Astrocyte (in vitro differentiated cells and primary cell): Measurements from ENCODE around the gene S100P. TPM values are rescaled to one million over a fixed set of nuclear protein-coding genes. Genes with fewer than 3 reads are reported as not detected.

ENCODE experiments used
- DNase-seq: peaks from one replicate; pipeline ENCODE4 v3.0.0-alpha.2; 2010; ENCODE audit warnings: low read depth
- FAIRE-seq: peaks from 2 replicates; lab custom pipeline; 2011; peaks lifted over from hg19 to GRCh38; lab: Jason Lieb, UNC
- H2AFZ ChIP-seq: 2 replicates; pipeline ENCODE4 v1.6.0; 2012; ENCODE audit warnings: low read depth, low read length, inconsistent platforms
- H3K27ac ChIP-seq: 2 replicates; pipeline ENCODE4 v1.5.1; 2011; ENCODE audit warnings: low read depth, low read length, inconsistent platforms
- H3K27me3 ChIP-seq: 2 replicates; pipeline ENCODE4 v1.6.0; 2011; ENCODE audit warnings: low read length, inconsistent platforms; ENCODE audit not compliant: insufficient read depth
- H3K36me3 ChIP-seq: 2 replicates; pipeline ENCODE4 v1.5.1; 2011; ENCODE audit warnings: low read length, inconsistent platforms; ENCODE audit not compliant: insufficient read depth
- H3K4me1 ChIP-seq: 2 replicates; pipeline ENCODE4 v1.5.1; 2011; ENCODE audit warnings: low read length, inconsistent platforms; ENCODE audit not compliant: insufficient read depth
- H3K4me2 ChIP-seq: 2 replicates; pipeline ENCODE4 v1.6.0; 2012; ENCODE audit warnings: low read length, inconsistent platforms
- H3K4me3 ChIP-seq: 2 replicates; pipeline ENCODE4 v1.5.1; 2011; ENCODE audit warnings: low read depth, mild to moderate bottlenecking, low read length, inconsistent platforms; ENCODE audit not compliant: insufficient read depth
- H3K79me2 ChIP-seq: 2 replicates; pipeline ENCODE4 v1.6.0; 2012; ENCODE audit warnings: mild to moderate bottlenecking, low read length, inconsistent platforms; ENCODE audit not compliant: insufficient read depth
- H3K9ac ChIP-seq: 2 replicates; pipeline ENCODE4 v1.6.0; 2012; ENCODE audit warnings: mild to moderate bottlenecking, low read length, inconsistent platforms
- H3K9me3 ChIP-seq: 2 replicates; pipeline ENCODE4 v1.5.1; 2012; ENCODE audit warnings: low read depth, mild to moderate bottlenecking, low read length, inconsistent platforms; ENCODE audit not compliant: insufficient read depth
- H4K20me1 ChIP-seq: 2 replicates; pipeline ENCODE4 v1.6.0; 2012; ENCODE audit warnings: low read length, inconsistent platforms; ENCODE audit not compliant: insufficient read depth
- H3K27ac Mint-ChIP-seq: one replicate; pipeline ENCODE4 v1.8.0; 2021; ENCODE audit warnings: mild to moderate bottlenecking, mixed read lengths; ENCODE audit not compliant: unreplicated experiment
- H3K27me3 Mint-ChIP-seq: one replicate; pipeline ENCODE4 v1.8.0; 2021; ENCODE audit warnings: low read depth, mixed read lengths; ENCODE audit not compliant: unreplicated experiment
- H3K36me3 Mint-ChIP-seq: one replicate; pipeline ENCODE4 v1.8.0; 2021; ENCODE audit warnings: low read depth, mixed read lengths; ENCODE audit not compliant: unreplicated experiment
- H3K4me1 Mint-ChIP-seq: one replicate; pipeline ENCODE4 v1.8.0; 2021; ENCODE audit warnings: low read depth, mixed read lengths; ENCODE audit not compliant: unreplicated experiment
- H3K4me3 Mint-ChIP-seq: one replicate; pipeline ENCODE4 v1.8.0; 2021; ENCODE audit warnings: mild to moderate bottlenecking, moderate library complexity, mixed read lengths; ENCODE audit not compliant: unreplicated experiment
- H3K9me3 Mint-ChIP-seq: one replicate; pipeline ENCODE4 v1.8.0; 2021; ENCODE audit warnings: mild to moderate bottlenecking, mixed read lengths; ENCODE audit not compliant: unreplicated experiment
- EZH2 ChIP-seq: IDR thresholded peaks from 2 replicates; pipeline ENCODE4 v1.6.1; 2012; ENCODE audit warnings: mild to moderate bottlenecking, low read length, inconsistent platforms; ENCODE audit not compliant: insufficient read depth
- total RNA-seq: library from RNA; stranded (reverse); gene quantifications from 2 replicates; pipeline ENCODE4 v1.2.1, GENCODE V29; 2021
- TF ChIP-seq, protein P1 (sequence below): IDR thresholded peaks from 2 replicates; pipeline ENCODE4 v1.5.1; 2011; ENCODE audit warnings: low read depth, mild to moderate bottlenecking, inconsistent platforms, low read length, moderate library complexity; ENCODE audit not compliant: insufficient read depth

Gene S100P
- total RNA-seq, 1 donor from 2014 or later = not detected

DNA sequence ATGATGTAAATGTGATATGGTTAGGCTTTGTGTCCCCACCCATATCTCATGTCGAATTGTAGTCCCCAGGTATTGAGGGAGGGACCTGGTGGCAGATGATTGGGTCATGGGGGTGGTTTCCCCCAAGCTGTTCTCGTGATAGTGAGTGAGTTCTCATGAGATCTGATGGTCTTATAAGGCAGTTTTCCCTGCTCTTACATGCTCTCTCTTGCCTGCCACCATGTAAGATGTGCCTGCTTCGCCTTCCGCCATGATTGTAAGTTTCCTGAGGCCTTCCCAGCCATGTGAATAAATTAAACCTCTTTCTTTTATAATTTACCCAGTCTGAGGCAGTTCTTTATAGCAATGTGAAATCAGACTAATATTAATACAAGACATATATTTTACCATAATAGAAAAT is 46.2 kb downstream of the S100P start:
- no peaks in the 10 kb centered on the region for H3K27me3 ChIP-seq
- no peaks in the 10 kb centered on the region for H3K9me3 ChIP-seq
- FAIRE-seq (no peak), DNase-seq (no peak)
- no peaks in the 10 kb centered on the region for H3K36me3 Mint-ChIP-seq
- H2AFZ ChIP-seq = no peak overlapping the region
- H3K4me3 ChIP-seq = no peak overlapping the region
- H3K27me3 Mint-ChIP-seq = no peaks in the 10 kb centered on the region
- H3K79me2 ChIP-seq = no peaks in the 10 kb centered on the region
- no peaks in the 10 kb centered on the region for H4K20me1 ChIP-seq
- no peak overlapping the region for H3K4me3 Mint-ChIP-seq
- no peak overlapping the region for H3K4me2 ChIP-seq
- H3K9me3 Mint-ChIP-seq = no peaks in the 10 kb centered on the region
- H3K27ac Mint-ChIP-seq = no peak overlapping the region
- TF ChIP-seq EZH2 = no peak
- TF ChIP-seq, protein P1, sequence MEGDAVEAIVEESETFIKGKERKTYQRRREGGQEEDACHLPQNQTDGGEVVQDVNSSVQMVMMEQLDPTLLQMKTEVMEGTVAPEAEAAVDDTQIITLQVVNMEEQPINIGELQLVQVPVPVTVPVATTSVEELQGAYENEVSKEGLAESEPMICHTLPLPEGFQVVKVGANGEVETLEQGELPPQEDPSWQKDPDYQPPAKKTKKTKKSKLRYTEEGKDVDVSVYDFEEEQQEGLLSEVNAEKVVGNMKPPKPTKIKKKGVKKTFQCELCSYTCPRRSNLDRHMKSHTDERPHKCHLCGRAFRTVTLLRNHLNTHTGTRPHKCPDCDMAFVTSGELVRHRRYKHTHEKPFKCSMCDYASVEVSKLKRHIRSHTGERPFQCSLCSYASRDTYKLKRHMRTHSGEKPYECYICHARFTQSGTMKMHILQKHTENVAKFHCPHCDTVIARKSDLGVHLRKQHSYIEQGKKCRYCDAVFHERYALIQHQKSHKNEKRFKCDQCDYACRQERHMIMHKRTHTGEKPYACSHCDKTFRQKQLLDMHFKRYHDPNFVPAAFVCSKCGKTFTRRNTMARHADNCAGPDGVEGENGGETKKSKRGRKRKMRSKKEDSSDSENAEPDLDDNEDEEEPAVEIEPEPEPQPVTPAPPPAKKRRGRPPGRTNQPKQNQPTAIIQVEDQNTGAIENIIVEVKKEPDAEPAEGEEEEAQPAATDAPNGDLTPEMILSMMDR = no peak
- H3K36me3 ChIP-seq = no peaks in the 10 kb centered on the region
- no peak overlapping the region for H3K27ac ChIP-seq
- H3K4me1 Mint-ChIP-seq = no peaks in the 10 kb centered on the region
- no peaks in the 10 kb centered on the region for H3K4me1 ChIP-seq
- no peak overlapping the region for H3K9ac ChIP-seq

GRCh38 chr4:6740347-6740746 is 46.7 kb downstream of the S100P start:
- no peak overlapping the region for H3K27ac ChIP-seq
- H3K4me3 Mint-ChIP-seq = no peak overlapping the region
- H3K9me3 ChIP-seq = no peaks in the 10 kb centered on the region
- no peak overlapping the region for H2AFZ ChIP-seq
- H3K27me3 ChIP-seq = no peaks in the 10 kb centered on the region
- no peaks in the 10 kb centered on the region for H4K20me1 ChIP-seq
- H3K27ac Mint-ChIP-seq = no peak overlapping the region
- no peaks in the 10 kb centered on the region for H3K4me1 ChIP-seq
- no peak overlapping the region for H3K4me2 ChIP-seq
- no peaks in the 10 kb centered on the region for H3K36me3 Mint-ChIP-seq
- no peaks in the 10 kb centered on the region for H3K9me3 Mint-ChIP-seq
- H3K4me1 Mint-ChIP-seq = no peaks in the 10 kb centered on the region
- DNase-seq (no peak), FAIRE-seq (no peak)
- H3K9ac ChIP-seq = no peak overlapping the region
- H3K4me3 ChIP-seq = no peak overlapping the region
- H3K27me3 Mint-ChIP-seq = no peaks in the 10 kb centered on the region
- no peaks in the 10 kb centered on the region for H3K79me2 ChIP-seq
- no peaks in the 10 kb centered on the region for H3K36me3 ChIP-seq
- TF ChIP-seq EZH2 = no peak
- TF ChIP-seq, protein P1 = no peak

DNA sequence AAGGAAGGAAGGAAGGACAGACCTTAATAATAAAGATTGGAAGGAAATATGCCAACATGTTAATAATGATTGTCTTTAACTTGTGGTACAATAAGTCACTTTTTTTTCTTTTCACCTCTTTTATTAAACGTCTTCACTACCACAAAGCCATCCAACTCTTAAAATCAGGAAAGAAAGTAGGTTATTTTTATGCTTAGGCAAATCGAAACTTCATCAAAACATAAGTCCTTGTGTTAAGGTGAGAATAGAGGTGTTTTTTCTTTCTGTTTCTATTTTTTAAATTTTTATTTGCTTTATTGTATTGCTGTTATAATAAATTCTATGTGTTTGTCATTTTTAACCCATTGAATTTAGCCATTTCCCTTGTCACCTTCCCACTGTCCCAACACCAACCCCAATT is 48.8 kb downstream of the S100P start:
- H3K36me3 Mint-ChIP-seq = no peaks in the 10 kb centered on the region
- H3K36me3 ChIP-seq = no peaks in the 10 kb centered on the region
- H3K4me3 Mint-ChIP-seq = no peak overlapping the region
- H2AFZ ChIP-seq = no peak overlapping the region
- H3K4me2 ChIP-seq = no peak overlapping the region
- H3K27ac Mint-ChIP-seq = no peak overlapping the region
- FAIRE-seq (no peak), DNase-seq (no peak)
- H3K9me3 Mint-ChIP-seq = no peaks in the 10 kb centered on the region
- TF ChIP-seq, protein P1 = no peak
- TF ChIP-seq EZH2 = no peak
- H3K27ac ChIP-seq = no peak overlapping the region
- no peaks in the 10 kb centered on the region for H3K27me3 Mint-ChIP-seq
- no peak overlapping the region for H3K9ac ChIP-seq
- H3K4me1 Mint-ChIP-seq = no peaks in the 10 kb centered on the region
- no peak overlapping the region for H3K4me3 ChIP-seq
- no peaks in the 10 kb centered on the region for H3K27me3 ChIP-seq
- H3K9me3 ChIP-seq = no peaks in the 10 kb centered on the region
- H3K79me2 ChIP-seq = no peaks in the 10 kb centered on the region
- peaks cover 6% of the 10 kb centered on the region for H3K4me1 ChIP-seq
- no peaks in the 10 kb centered on the region for H4K20me1 ChIP-seq
